Measurements from ENCODE around the gene GPR61. TPM values are rescaled to one million over a fixed set of nuclear protein-coding genes. Genes with fewer than 3 reads are reported as not detected.

The GPR61 gene
- total and polyA plus RNA-seq, 2 of the 4 experiments (the other 2 are of a cell fraction) = not detected

DNA sequence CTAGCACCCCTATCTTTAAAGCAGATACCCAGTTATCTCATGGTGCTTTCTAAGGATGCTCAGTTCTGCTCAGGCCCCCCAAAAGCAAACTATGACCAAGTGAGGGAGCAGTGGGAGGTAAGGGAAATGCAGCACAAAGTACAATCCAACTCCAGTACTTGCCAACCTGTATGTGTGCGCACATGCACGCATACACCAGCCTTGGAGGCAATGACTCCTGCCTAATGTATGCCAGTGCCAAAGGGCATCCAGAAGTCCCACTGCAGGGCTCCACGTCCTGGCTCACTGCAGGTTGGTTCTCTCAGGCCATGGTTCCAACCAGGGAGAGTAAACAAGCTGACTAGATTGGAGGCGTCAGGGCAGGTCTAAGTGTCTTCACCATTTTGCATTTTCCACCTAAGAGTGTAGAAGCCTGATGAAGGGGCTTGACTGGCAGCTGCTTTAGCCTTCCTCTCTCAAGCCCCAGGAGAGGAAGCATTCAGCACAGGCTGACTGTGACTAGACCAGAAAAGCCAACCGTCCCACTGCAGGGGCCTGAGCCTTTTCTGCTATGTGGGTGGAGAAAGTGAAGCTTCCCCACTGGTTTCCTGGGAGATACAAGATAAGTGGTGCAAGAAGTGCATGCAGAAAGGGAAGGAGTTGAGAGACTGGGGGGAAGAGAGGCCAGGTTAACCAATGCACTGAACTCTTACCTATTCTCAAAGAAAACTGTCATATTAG, 37.9 kb upstream of the GPR61 start:
- no peaks in the 10 kb centered on the region for H3K27me3 ChIP-seq (ENCODE audit: control insufficient read depth, insufficient read depth, low read length)
- H3K9me1 ChIP-seq (ENCODE audit: insufficient read depth, low read length) = peaks cover 20% of the 10 kb centered on the region
- no peak for ATAC-seq (ENCODE audit: low read depth)
- H3K27ac ChIP-seq (ENCODE audit: insufficient read depth, low read length) = peak overlapping the region; percentile 60; the same call in 1 of the 2 replicates
- peaks cover 13% of the 10 kb centered on the region; the same call in 1 of the 2 replicates for H4K20me1 ChIP-seq (ENCODE audit: insufficient read depth, low read length)
- H2BK20ac ChIP-seq (ENCODE audit: low read depth, low read length) = peak overlapping the region; percentile 16; the same call in 1 of the 2 replicates
- H3K4me3 ChIP-seq (ENCODE audit: insufficient read depth, low read depth, low read length) = no peak overlapping the region
- no peak overlapping the region for H3K4me2 ChIP-seq (ENCODE audit: low read depth, low read length)
- H3K14ac ChIP-seq (replicated peaks; ENCODE audit: low read depth, low read length) = peak overlapping the region; percentile 12; the same call in 1 of the 2 replicates
- H3K4me1 ChIP-seq (ENCODE audit: control insufficient read depth, insufficient read depth, low read length) = peaks cover 30% of the 10 kb centered on the region
- peak overlapping the region; percentile 18 for H2BK5ac ChIP-seq (ENCODE audit: low read depth, low read length, poor library complexity, severe bottlenecking)
- intact Hi-C loops (cut with micrococcal nuclease) = no loop called here
- dilution Hi-C loops (cut with HindIII; ENCODE audit: low sequenced_read_pairs, unreplicated experiment) = no loop called here
- no peak overlapping the region for H2AK9ac ChIP-seq (replicated peaks; ENCODE audit: low read depth, low read length, poor library complexity)
- no TSS peak for BruUV-seq (replicated peaks)
- no CpG with 5 or more reads among the region's 5 CpGs for WGBS, 2 experiments (ENCODE audit: extremely low coverage in 2 of 2, insufficient read length in 1 of 2)
- H3K4ac ChIP-seq (ENCODE audit: low read depth, low read length) = peak overlapping the region; percentile 35
- H3K23ac ChIP-seq (ENCODE audit: low read depth, low read length) = no peak overlapping the region
- H2BK120ac ChIP-seq (ENCODE audit: low read depth, low read length) = 0 out of 2 replicates have a peak overlapping the region, but pooled peaks have one; percentile 45
- ChIA-PET CTCF (interaction anchor here (2.1 kb wide), 1 partner anchor 31 kb away, joined by 8 read pairs; no protein-coding TSS in a partner anchor), POLR2A (ENCODE audit: unreplicated experiment) (interaction anchor here (1.2 kb wide), 1 partner anchor 131 kb away, joined by 3 read pairs; no protein-coding TSS in a partner anchor)
- in situ Hi-C loops (cut with MboI; ENCODE audit: low sequenced_read_pairs) = no loop called here
- H3K56ac ChIP-seq (ENCODE audit: extremely low read depth, insufficient read depth, low read length) = no peak overlapping the region
- no peak overlapping the region for H2AFZ ChIP-seq (replicated peaks; ENCODE audit: low read length, poor library complexity)
- TF ChIP-seq RAD21 (IDR thresholded peaks at IDR 0.05; ENCODE audit: low read length) (no peak), MAZ (IDR thresholded peaks at IDR 0.05; ENCODE audit: borderline replicate concordance, low read depth, low read length) (no peak), CHD1 (IDR thresholded peaks at IDR 0.05; ENCODE audit: low read depth, low read length) (no peak), BHLHE40 (IDR thresholded peaks at IDR 0.05; ENCODE audit: low read depth, low read length) (no peak), FOS (IDR thresholded peaks at IDR 0.05; ENCODE audit: low read depth, low read length) (no peak)
- TF ChIP-seq, protein P1, sequence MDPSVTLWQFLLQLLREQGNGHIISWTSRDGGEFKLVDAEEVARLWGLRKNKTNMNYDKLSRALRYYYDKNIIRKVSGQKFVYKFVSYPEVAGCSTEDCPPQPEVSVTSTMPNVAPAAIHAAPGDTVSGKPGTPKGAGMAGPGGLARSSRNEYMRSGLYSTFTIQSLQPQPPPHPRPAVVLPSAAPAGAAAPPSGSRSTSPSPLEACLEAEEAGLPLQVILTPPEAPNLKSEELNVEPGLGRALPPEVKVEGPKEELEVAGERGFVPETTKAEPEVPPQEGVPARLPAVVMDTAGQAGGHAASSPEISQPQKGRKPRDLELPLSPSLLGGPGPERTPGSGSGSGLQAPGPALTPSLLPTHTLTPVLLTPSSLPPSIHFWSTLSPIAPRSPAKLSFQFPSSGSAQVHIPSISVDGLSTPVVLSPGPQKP (IDR thresholded peaks at IDR 0.05; ENCODE audit: borderline replicate concordance, low read depth, low read length) = no peak
- TF ChIP-seq, protein P2, sequence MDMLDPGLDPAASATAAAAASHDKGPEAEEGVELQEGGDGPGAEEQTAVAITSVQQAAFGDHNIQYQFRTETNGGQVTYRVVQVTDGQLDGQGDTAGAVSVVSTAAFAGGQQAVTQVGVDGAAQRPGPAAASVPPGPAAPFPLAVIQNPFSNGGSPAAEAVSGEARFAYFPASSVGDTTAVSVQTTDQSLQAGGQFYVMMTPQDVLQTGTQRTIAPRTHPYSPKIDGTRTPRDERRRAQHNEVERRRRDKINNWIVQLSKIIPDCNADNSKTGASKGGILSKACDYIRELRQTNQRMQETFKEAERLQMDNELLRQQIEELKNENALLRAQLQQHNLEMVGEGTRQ (IDR thresholded peaks at IDR 0.05; ENCODE audit: low read depth, low read length) = no peak
- peaks cover 3% of the 10 kb centered on the region; the same call in 1 of the 2 replicates for H3K36me3 ChIP-seq (ENCODE audit: control insufficient read depth, insufficient read depth, low read length)
- 0 out of 2 replicates have a peak overlapping the region, but pooled peaks have one; percentile 11 for H4K5ac ChIP-seq (ENCODE audit: low read depth, low read length)
- DNase-seq = no peak
- H2BK15ac ChIP-seq (ENCODE audit: low read depth, low read length) = no peak overlapping the region
- H3K79me1 ChIP-seq (ENCODE audit: low read depth in 1 of 2, low read length in 2 of 2) = peaks cover 0 to 37% of the 10 kb centered on the region in 2 experiments; a peak in 3 of 4 replicates
- H4K8ac ChIP-seq (ENCODE audit: low read depth in 2 of 2, low read length in 2 of 2) = no peak overlapping the region; a peak in 1 of 4 replicates
- peak overlapping the region; percentile 82; the same call in 1 of the 2 replicates for H2AK5ac ChIP-seq (ENCODE audit: low read depth, low read length)
- no peak overlapping the region for H3K18ac ChIP-seq (ENCODE audit: low read depth, low read length)
- H3K9ac ChIP-seq (ENCODE audit: low read depth, low read length) = no peak overlapping the region; the same call in 1 of the 2 replicates
- H3K9me3 ChIP-seq (ENCODE audit: control insufficient read depth, insufficient read depth, low read length) = no peaks in the 10 kb centered on the region
- H4K91ac ChIP-seq (ENCODE audit: insufficient read depth, low read depth, low read length) = no peak overlapping the region
